ENCODE measurements around the gene TINCR.

GRCh38 chr19:5536337-5536894 is 31.3 kb downstream of the TINCR start:
- TF ChIP-seq CTCF (IDR thresholded peaks at IDR 0.05 in 8 of 11, conservative IDR thresholded peaks at IDR 0.05 in 3 of 11) (no peak), POLR2A (IDR thresholded peaks at IDR 0.05) (no peak), POLR2AphosphoS5 (IDR thresholded peaks at IDR 0.05) (no peak)
